Activated T-cell treated with anti-CD3 and anti-CD28 coated beads, Interleukin-2, amount 50 U/mL, for 1 hour (primary cell): ENCODE results near the gene PSD4.

Experiments used
- DNase-seq: peaks from one replicate; pipeline ENCODE4 v3.0.0-alpha.2; 2020

The PSD4 gene

GRCh38 chr2:113186433-113186796, 12.6 kb downstream of the PSD4 start:
- DNase-seq: no peak

- DNase-seq: no peak
Observed at GRCh38 chr2:113187771-113188170, 14.0 kb downstream of the PSD4 start.

- DNase-seq: no peak
Observed at GRCh38 chr2:113190871-113191270, 17.1 kb downstream of the PSD4 start.

GRCh38 chr2:113192459-113193100, 18.8 kb downstream of the PSD4 start:
- DNase-seq: no peak

GRCh38 chr2:113195923-113196501, 22.2 kb downstream of the PSD4 start:
- DNase-seq: no peak

- no peak for DNase-seq
Observed at GRCh38 chr2:113196839-113197238, 23.1 kb downstream of the PSD4 start.

- DNase-seq: no peak
Observed at GRCh38 chr2:113197347-113198047, 23.7 kb downstream of the PSD4 start.

GRCh38 chr2:113198048-113198789, 24.4 kb downstream of the PSD4 start:
- no peak for DNase-seq

GRCh38 chr2:113198790-113199612, 25.2 kb downstream of the PSD4 start:
- peak; percentile 78 for DNase-seq

GRCh38 chr2:113200236-113200635, 26.5 kb downstream of the PSD4 start:
- DNase-seq: no peak

GRCh38 chr2:113200736-113201490, 27.1 kb downstream of the PSD4 start:
- DNase-seq: no peak

GRCh38 chr2:113201496-113202304, 27.9 kb downstream of the PSD4 start:
- no peak for DNase-seq

GRCh38 chr2:113202305-113203216, 28.8 kb downstream of the PSD4 start:
- DNase-seq: no peak

GRCh38 chr2:113203217-113203530, 29.4 kb downstream of the PSD4 start:
- DNase-seq: no peak

GRCh38 chr2:113203901-113204519, 30.2 kb downstream of the PSD4 start:
- peak; percentile 77 for DNase-seq

GRCh38 chr2:113206251-113206650, 32.5 kb downstream of the PSD4 start:
- no peak for DNase-seq

- no peak for DNase-seq
Observed at GRCh38 chr2:113207021-113207420, 33.2 kb downstream of the PSD4 start.

- no peak for DNase-seq
Observed at GRCh38 chr2:113208396-113208795, 34.6 kb downstream of the PSD4 start.

GRCh38 chr2:113209011-113209645, 35.4 kb downstream of the PSD4 start:
- no peak for DNase-seq
